KMS-11 (cell line): Measurements from ENCODE around the gene NDUFB11.

Experiments
- H2AFZ ChIP-seq: fragments of 200-600 bp; sonication (generic); 2 replicates; pipeline ENCODE4 v1.6.1; 2016; ENCODE audit warnings: antibody characterized with exemption, mixed run types, low read depth
- H3K27ac ChIP-seq: fragments of 200-600 bp; sonication (generic); 2 replicates; pipeline ENCODE4 v1.6.1; 2016; ENCODE audit warnings: mild to moderate bottlenecking, mixed run types
- H3K27me3 ChIP-seq: fragments of 200-600 bp; sonication (generic); 2 replicates; pipeline ENCODE4 v1.6.1; 2017; ENCODE audit warnings: mild to moderate bottlenecking, low read depth, mixed run types, moderate library complexity; ENCODE audit not compliant: insufficient read depth
- H3K36me3 ChIP-seq: fragments of 200-600 bp; sonication (generic); 2 replicates; pipeline ENCODE4 v1.6.1; 2017; ENCODE audit warnings: mild to moderate bottlenecking, mixed run types; ENCODE audit not compliant: insufficient read depth
- H3K4me1 ChIP-seq: fragments of 200-600 bp; sonication (generic); 2 replicates; pipeline ENCODE4 v1.6.1; 2016; ENCODE audit warnings: mild to moderate bottlenecking, low read depth, mixed run types; ENCODE audit not compliant: poor library complexity, severe bottlenecking
- H3K4me2 ChIP-seq: fragments of 200-600 bp; sonication (generic); 2 replicates; pipeline ENCODE4 v1.7.0; 2016; ENCODE audit warnings: mild to moderate bottlenecking, mixed run types
- H3K4me3 ChIP-seq: fragments of 200-600 bp; sonication (generic); IDR thresholded peaks from 2 replicates; pipeline ENCODE4 v1.6.1; 2017; ENCODE audit warnings: low read depth, low read length, mixed read lengths; ENCODE audit not compliant: insufficient read depth
- H3K79me2 ChIP-seq: fragments of 200-600 bp; sonication (generic); 2 replicates; pipeline ENCODE4 v1.6.1; 2016; ENCODE audit warnings: low read depth, mixed run types; ENCODE audit not compliant: insufficient read depth
- H3K9ac ChIP-seq: fragments of 200-600 bp; sonication (generic); 2 replicates; pipeline ENCODE4 v1.6.1; 2016; ENCODE audit warnings: mild to moderate bottlenecking, mixed run types
- H4K20me1 ChIP-seq: fragments of 200-600 bp; sonication (generic); 2 replicates; pipeline ENCODE4 v1.6.1; 2016; ENCODE audit warnings: mild to moderate bottlenecking, mixed run types; ENCODE audit not compliant: insufficient read depth
- TF ChIP-seq, protein P1 (sequence below): fragments of 200-600 bp; sonication (generic); conservative IDR thresholded peaks from 2 replicates; pipeline ENCODE4 v1.6.1; 2017; ENCODE audit warnings: low read depth, mild to moderate bottlenecking, antibody characterized with exemption, low read length, moderate library complexity, mixed read lengths

Gene NDUFB11

DNA sequence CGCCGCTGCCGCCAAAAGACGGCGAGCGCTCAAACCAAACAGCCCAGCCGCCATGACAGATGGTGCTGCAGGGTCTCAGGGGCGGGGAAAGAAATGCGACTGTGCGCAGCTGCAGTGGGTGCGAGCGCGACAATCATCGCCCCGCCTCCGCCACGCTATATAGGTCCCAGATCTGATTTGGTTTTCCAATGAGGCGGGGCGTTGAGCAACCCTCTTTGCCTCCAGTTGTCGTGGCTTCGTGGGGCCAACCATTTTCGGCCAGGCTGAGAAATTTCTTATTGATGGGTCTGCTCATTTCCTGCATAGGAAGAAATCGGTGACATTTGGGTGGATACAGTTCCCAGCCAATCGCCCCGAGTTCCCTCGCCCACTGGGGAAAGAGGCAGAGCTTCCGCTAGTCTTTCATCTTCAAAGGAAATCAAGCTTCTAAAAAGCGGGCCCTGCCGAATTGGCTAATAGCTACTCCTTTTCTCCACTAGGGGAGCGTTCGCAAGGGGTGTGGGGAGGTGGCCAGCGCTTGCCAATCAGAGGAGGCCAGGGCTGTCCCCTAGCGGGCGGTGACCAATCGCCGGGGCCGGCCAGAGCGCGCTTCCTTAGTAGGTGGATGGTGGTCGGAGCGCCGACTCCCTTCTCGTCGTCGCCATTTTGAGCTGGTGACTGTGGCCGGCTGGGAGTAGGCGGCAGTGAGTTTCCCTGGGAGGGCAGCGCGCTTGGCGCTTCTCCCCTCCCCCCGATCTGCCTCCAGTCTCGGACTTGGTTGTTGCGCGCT lies at the start of gene NDUFB11, which contains the start of gene RBM10:
Gene NDUFB11 (minus strand): TSS at position 77 of the 769 bp plus-strand sequence. CDS start 23 bp downstream, at position 54.
Gene RBM10 (plus strand): TSS at position 596 of the 769 bp plus-strand sequence. CDS start 2,261 bp downstream, outside the sequence.
- H3K27ac ChIP-seq = peak within 1 kb of the TSS; percentile 98
- H3K4me1 ChIP-seq = peaks cover 15% of the 10 kb centered on the region
- peak within 1 kb of the TSS; percentile 96 for H3K4me2 ChIP-seq
- no peaks in the 10 kb centered on the region for H4K20me1 ChIP-seq
- TF ChIP-seq, protein P1, sequence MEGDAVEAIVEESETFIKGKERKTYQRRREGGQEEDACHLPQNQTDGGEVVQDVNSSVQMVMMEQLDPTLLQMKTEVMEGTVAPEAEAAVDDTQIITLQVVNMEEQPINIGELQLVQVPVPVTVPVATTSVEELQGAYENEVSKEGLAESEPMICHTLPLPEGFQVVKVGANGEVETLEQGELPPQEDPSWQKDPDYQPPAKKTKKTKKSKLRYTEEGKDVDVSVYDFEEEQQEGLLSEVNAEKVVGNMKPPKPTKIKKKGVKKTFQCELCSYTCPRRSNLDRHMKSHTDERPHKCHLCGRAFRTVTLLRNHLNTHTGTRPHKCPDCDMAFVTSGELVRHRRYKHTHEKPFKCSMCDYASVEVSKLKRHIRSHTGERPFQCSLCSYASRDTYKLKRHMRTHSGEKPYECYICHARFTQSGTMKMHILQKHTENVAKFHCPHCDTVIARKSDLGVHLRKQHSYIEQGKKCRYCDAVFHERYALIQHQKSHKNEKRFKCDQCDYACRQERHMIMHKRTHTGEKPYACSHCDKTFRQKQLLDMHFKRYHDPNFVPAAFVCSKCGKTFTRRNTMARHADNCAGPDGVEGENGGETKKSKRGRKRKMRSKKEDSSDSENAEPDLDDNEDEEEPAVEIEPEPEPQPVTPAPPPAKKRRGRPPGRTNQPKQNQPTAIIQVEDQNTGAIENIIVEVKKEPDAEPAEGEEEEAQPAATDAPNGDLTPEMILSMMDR = peak; percentile 62
- peaks cover 61% of the 10 kb centered on the region for H3K79me2 ChIP-seq
- H3K4me3 ChIP-seq = no peak within 1 kb of the TSS
- H3K36me3 ChIP-seq = no peaks in the 10 kb centered on the region
- peak within 1 kb of the TSS; percentile 95 for H3K9ac ChIP-seq
- peak within 1 kb of the TSS; percentile 57 for H2AFZ ChIP-seq
- H3K27me3 ChIP-seq = no peaks in the 10 kb centered on the region

- TF ChIP-seq, protein P1 = peak; percentile 80
- H3K27me3 ChIP-seq = no peaks in the 10 kb centered on the region
- no peaks in the 10 kb centered on the region for H4K20me1 ChIP-seq
- peaks cover 43% of the 10 kb centered on the region for H3K4me1 ChIP-seq
- peak within 1 kb of the TSS; percentile 22; the same call in 1 of the 2 replicates for H2AFZ ChIP-seq
- no peaks in the 10 kb centered on the region for H3K36me3 ChIP-seq
- peak within 1 kb of the TSS; percentile 86 for H3K9ac ChIP-seq
- H3K4me3 ChIP-seq = no peak within 1 kb of the TSS
- peak within 1 kb of the TSS; percentile 66 for H3K27ac ChIP-seq
- H3K4me2 ChIP-seq = peak within 1 kb of the TSS; percentile 85
- peaks cover 52% of the 10 kb centered on the region for H3K79me2 ChIP-seq
Observed at GRCh38 chrX:47193475-47194193, 49.1 kb upstream of the NDUFB11 start, which contains the start of gene UBA1. TSS of gene UBA1 (plus strand) at chrX:47193829. CDS start at chrX:47198803, 4,974 bp downstream.

DNA sequence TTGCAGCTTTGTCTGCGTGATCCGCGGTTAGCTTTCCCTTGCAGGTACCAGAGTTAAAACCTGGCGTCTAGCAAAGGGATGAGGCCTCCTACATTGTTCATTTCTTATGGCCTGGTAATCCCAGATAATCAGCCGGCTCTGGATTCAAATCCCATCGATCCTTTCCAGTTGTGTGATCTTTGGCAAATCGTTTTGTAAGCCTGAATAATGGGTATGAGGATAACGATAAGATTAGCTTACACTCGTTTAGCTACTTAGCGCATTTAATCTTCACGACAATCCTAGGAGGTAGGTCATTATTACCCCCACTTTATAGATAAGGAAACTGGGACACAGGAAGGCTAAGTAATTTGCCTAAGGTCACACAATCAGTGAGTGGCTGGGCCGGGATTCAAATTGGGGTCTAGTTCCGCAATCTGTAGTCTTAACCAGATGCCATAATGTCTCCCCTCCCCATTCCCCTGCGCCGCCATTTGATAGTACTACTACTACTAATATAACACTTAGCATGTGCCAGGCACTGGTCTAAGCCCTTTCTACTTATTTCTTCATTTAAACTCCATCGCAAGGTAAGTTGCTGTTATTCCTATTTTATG lies 47.4 kb upstream of the NDUFB11 start:
- no peaks in the 10 kb centered on the region for H4K20me1 ChIP-seq
- peak overlapping the region; percentile 80 for H3K4me2 ChIP-seq
- peaks cover 38% of the 10 kb centered on the region for H3K79me2 ChIP-seq
- no peaks in the 10 kb centered on the region for H3K36me3 ChIP-seq
- H3K27ac ChIP-seq = peak overlapping the region; percentile 73; the same call in 1 of the 2 replicates
- no peak overlapping the region for H2AFZ ChIP-seq
- no peak overlapping the region for H3K4me3 ChIP-seq
- no peaks in the 10 kb centered on the region for H3K27me3 ChIP-seq
- H3K4me1 ChIP-seq = peaks cover 39% of the 10 kb centered on the region
- TF ChIP-seq, protein P1 = no peak
- peak overlapping the region; percentile 85; the same call in 1 of the 2 replicates for H3K9ac ChIP-seq

DNA sequence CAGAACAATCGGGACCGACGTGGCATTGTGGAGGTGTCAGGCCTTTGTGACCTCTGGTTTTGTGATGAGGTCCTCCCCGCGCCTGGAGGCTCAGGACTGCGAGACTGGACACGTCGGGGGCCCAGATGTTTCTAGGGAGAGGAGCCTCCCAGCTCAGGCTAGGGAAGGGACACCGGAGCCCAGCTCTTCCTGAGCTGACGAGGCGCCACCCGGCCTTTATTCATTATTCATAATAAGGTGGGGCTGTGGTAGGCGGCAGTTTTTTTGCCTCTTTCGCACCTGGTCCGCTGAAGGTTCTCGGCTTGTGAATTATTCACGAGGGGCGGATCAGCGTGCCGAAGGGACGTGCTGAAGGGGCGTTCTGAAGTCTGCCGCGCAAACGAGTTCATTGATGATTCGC lies 46.8 kb upstream of the NDUFB11 start:
- Histone ChIP-seq H3K27me3 (no peaks in the 10 kb centered on the region), H3K36me3 (no peaks in the 10 kb centered on the region), H4K20me1 (no peaks in the 10 kb centered on the region), H3K4me2 (peak overlapping the region; percentile 80), H2AFZ (peak overlapping the region; percentile 67), H3K79me2 (peaks cover 32% of the 10 kb centered on the region), H3K9ac (peak overlapping the region; percentile 85), H3K4me3 (no peak overlapping the region), H3K27ac (peak overlapping the region; percentile 73), H3K4me1 (peaks cover 33% of the 10 kb centered on the region)
- TF ChIP-seq, protein P1 = no peak
